H1 (cell line): ENCODE data around the gene NAE1.

Experiments used
- BACH1 ChIP-seq: IDR thresholded peaks from 2 replicates; pipeline ENCODE4 v1.6.1; 2012; ENCODE audit warnings: low read length, improper control_type of control experiment
- GTF2F1 ChIP-seq: IDR thresholded peaks from 2 replicates; pipeline ENCODE4 v1.6.1; 2012; ENCODE audit warnings: low read depth, low read length, improper control_type of control experiment, borderline replicate concordance
- PHF8 ChIP-seq: fragments of 200-600 bp; sonication (generic); conservative IDR thresholded peaks from 2 replicates; pipeline ENCODE4 v1.7.1; 2012; ENCODE audit warnings: low read depth, mild to moderate bottlenecking, inconsistent platforms, low read length, moderate library complexity
- POLR2A ChIP-seq, 2 experiments: IDR thresholded peaks; 1 replicate in 1 of 2; 2 replicates in 1 of 2; pipeline ENCODE4 v1.6.1; 2011; ENCODE audit warnings: low read depth in 2 of 2, low read length in 2 of 2, mild to moderate bottlenecking in 2 of 2; ENCODE audit errors: control extremely low read depth in 1 of 2
- RBBP5 ChIP-seq: IDR thresholded peaks from 2 replicates; pipeline ENCODE4 v1.7.1; 2012; ENCODE audit warnings: low read depth, mild to moderate bottlenecking, inconsistent platforms, low read length, moderate library complexity, borderline replicate concordance
- SP1 ChIP-seq: IDR thresholded peaks from 2 replicates; pipeline ENCODE4 v1.6.1; 2011; ENCODE audit warnings: low read depth, low read length
- TCF12 ChIP-seq: IDR thresholded peaks from 2 replicates; pipeline ENCODE4 v1.6.1; 2011; ENCODE audit warnings: low read depth, mild to moderate bottlenecking, low read length
- TF ChIP-seq, protein P1 (sequence below), 3 experiments: IDR thresholded peaks; 1 replicate in 2 of 3; 2 replicates in 1 of 3; pipeline versions ENCODE4 v1.5.1 to v1.6.1; 2011; ENCODE audit warnings: low read length in 3 of 3, mild to moderate bottlenecking in 3 of 3, inconsistent platforms in 2 of 3, low read depth in 1 of 3, moderate library complexity in 1 of 3; ENCODE audit not compliant: insufficient read depth in 1 of 3; ENCODE audit errors: control extremely low read depth in 1 of 3

DNA sequence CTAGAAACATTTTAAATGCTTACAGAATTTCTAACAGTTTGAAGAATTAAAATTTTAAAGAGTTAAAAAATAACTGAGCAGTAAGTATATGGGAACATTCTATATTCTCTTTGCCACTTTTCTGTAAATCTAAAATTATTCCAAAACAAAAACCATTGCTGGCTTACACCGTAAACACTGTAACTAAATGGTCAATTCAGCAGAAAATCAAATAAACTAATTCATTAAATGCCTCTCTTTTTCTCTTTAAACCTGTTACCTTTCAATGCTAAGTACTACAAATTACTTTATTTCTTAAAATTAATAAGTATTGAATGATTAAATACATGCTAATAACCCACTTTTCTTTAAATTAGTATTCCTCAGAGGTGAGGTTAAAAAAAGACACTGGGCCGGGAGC is 43.3 kb downstream of the NAE1 start:
- TF ChIP-seq PHF8 (no peak), SP1 (no peak), RBBP5 (no peak), BACH1 (no peak), GTF2F1 (no peak), POLR2A (IDR thresholded peaks at IDR 0.05; ENCODE audit: control extremely low read depth in 1 of 2, low read depth in 2 of 2, low read length in 2 of 2) (no peak), TCF12 (no peak)
- TF ChIP-seq, protein P1, sequence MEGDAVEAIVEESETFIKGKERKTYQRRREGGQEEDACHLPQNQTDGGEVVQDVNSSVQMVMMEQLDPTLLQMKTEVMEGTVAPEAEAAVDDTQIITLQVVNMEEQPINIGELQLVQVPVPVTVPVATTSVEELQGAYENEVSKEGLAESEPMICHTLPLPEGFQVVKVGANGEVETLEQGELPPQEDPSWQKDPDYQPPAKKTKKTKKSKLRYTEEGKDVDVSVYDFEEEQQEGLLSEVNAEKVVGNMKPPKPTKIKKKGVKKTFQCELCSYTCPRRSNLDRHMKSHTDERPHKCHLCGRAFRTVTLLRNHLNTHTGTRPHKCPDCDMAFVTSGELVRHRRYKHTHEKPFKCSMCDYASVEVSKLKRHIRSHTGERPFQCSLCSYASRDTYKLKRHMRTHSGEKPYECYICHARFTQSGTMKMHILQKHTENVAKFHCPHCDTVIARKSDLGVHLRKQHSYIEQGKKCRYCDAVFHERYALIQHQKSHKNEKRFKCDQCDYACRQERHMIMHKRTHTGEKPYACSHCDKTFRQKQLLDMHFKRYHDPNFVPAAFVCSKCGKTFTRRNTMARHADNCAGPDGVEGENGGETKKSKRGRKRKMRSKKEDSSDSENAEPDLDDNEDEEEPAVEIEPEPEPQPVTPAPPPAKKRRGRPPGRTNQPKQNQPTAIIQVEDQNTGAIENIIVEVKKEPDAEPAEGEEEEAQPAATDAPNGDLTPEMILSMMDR (IDR thresholded peaks at IDR 0.05; ENCODE audit: control extremely low read depth in 1 of 3, insufficient read depth in 1 of 3, low read depth in 1 of 3, low read length in 3 of 3), result no peak
